Activated CD8-positive, alpha-beta memory T cell treated with anti-CD3 and anti-CD28 coated beads, Interleukin-2, amount 50 U/mL, for 1 hour (primary cell): ENCODE results near the gene SATB1.

ENCODE experiments used
- DNase-seq: peaks from one replicate; pipeline ENCODE4 v3.0.0-alpha.2; 2020; ENCODE audit errors: extremely low read depth

Gene SATB1

GRCh38 chr3:18431266-18431665 is 6.1 kb upstream of the SATB1 start:
- no peak for DNase-seq

DNA sequence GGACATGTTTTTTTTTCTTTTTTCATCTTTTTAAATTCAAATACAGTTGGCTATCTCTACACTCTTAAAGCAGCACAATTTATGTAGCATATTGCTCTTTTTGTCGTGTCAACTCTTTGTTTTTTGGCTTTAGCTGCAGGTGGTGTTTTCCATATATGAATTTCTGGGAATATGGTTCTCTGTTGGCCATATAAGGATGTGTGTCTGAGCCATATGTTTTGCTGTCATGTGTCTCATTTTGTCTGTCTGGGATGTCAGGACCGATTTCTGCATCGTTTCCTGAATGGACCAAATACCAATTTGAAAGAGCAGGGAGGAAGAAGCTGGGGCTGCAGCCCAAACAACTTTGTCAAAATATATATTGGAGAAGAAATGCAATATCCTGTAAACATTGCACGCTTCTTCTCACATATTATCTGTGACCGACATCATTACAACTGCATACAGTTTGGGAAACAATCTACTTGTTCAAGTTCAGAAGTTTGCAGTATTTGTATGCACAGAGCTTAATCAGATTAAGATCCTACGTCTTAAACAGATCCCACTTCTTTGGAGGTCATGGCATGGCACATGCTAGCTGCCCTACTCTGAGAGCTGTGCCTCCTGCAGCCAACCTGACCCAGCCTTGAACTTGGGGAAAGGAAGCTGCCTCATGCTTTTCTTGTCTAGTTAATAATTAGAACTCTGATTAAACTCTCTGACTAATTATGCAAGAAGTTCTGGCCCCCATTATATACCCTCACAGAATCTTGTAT is 4.0 kb upstream of the SATB1 start:
- no peak for DNase-seq

GRCh38 chr3:18428036-18428435 is 2.9 kb upstream of the SATB1 start:
- DNase-seq = no peak

DNA sequence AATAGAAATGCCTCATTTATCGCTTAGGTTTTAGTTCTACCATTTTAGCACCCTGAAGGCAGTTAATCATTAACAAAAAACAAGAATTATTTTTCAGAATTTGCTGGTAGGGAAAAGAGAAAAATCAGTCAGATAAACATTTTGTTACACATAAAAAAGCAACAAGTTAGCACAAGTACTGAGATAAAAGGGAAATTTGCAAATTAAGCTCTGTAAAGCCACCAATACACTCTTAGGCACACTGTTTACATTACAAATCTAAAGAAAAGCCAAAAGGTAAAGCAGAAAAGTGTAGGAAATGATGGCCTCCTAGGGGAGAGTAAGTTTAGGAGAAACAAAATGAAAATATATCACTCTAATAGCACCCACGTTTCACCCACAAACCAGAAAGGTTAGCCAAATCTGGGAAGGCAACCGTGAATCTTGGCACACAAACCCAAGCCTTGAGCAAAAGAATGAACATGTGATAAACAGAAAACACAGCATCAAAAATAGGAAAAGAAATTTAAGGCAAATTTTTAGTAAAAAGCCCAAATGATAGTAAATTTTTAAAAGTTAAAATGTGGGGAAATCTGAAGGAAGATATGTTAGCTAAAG is 1.6 kb upstream of the SATB1 start:
- no peak for DNase-seq

- DNase-seq = no peak
These were observed 610 bp upstream of the SATB1 start for GRCh38 chr3:18425641-18426257.

GRCh38 chr3:18424213-18424728 is 868 bp downstream of the SATB1 start:
- DNase-seq = no peak

GRCh38 chr3:18423401-18424212 is 1.5 kb downstream of the SATB1 start:
- no peak for DNase-seq

DNA sequence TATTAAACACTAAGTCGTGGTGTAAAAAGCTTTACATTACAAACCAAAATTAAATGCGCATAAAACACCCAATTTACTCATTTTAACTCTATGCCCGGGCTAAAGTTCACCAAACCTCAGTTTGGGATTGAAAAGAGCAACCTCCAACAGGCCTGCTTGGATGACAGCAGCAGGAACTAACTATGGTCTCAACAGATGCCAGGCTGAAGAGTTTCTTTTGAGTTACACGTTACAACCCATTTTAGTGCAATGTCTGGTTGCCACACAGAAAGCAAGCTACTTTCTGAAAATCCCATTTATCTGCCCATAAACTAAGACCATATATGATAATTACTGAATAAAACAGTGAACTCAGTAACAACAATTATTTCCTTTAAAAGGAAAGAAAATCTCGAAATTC is 2.2 kb downstream of the SATB1 start:
- no peak for DNase-seq

DNA sequence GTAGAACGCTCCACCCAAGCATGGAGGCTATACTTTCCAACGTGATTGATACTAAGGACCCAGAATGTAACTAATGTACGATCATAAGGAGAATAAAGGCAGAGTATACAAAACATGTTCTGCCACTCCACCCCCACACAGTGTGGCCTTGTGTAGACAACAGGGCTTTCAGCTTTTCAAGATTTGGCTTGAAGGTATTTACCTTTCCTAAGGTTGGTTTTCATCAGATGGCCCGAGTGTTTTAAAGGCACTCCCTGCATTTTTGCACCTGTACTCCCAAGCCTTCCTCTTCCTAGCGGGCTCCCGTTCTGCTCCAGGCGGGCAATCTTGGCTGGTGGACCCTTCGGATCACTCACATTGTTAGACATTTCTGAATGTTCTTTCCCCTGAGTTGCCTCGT is 4.6 kb downstream of the SATB1 start:
- DNase-seq = no peak

- DNase-seq = no peak
These were observed 5.9 kb downstream of the SATB1 start for GRCh38 chr3:18419232-18419631.

DNA sequence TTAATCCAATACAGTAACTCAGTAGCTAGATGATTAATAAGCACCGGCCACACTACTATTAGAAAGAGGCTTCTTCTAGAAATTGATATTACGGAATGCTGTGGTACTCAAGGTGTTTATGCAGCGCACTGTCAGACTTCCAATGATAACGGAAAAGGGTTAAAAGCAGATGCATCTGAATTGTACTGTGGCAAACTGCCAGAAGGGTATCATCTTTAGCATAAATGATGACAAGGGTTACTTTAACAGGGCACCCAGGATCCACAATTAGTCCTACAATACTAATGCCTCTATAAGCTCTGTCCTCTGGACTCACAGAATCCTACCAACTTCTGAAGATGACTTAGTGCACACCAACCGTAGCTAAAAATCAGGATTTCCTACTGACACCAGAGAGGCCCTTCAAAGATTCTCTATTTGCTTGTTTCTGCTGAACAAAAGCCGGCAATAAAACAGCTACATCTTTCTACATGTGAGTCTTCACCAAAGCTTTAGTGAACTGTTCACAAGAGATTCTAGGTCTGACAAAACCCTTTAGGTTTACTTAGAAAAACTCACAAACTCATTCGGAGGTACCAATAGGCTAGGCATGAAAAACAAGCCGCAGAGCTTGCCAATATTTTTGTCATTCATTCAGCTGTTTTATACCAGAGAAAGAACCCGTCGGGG is 7.1 kb downstream of the SATB1 start:
- DNase-seq = no peak

GRCh38 chr3:18416332-18416731 is 8.8 kb downstream of the SATB1 start:
- DNase-seq = no peak

- no peak for DNase-seq
These were observed 9.3 kb downstream of the SATB1 start for GRCh38 chr3:18415839-18416238.

DNA sequence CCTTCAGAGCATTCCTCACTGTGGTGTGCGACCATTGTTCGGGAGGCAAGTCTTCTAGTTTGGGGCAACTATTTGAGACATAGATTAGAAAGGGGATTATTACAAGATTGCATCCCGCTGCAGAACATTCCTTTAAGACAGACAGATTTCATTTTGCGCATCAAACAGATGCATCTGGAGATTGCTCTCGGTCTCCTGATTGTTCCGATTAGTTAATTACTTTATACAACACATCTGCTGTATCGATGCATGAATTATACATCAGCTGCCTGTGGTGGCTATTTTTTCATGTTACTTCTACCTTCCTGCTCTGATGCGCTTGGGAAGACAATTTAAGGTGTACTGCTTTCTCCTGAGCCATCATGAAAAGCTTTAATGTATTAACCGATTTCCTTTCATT is 10.0 kb downstream of the SATB1 start:
- no peak for DNase-seq

GRCh38 chr3:18412684-18413083 is 12.5 kb downstream of the SATB1 start:
- DNase-seq = no peak

DNA sequence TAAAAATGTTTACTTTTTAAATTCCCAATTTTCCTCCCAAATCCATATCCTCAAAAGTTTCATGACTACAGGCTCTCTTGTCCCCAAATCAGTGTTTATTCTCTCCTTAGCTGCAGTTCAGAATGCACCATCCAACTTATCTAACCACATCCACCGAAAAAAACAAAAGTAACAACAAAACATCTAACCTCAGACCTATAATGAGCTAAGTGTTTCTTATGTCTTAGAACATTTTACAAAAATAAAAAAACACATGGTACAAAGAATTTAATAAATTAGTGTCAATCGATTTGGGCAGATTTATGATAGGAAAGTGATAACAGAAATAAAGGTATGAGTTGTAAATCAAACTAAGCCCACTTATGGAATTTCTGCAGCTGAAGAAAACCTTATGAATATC is 13.6 kb downstream of the SATB1 start:
- DNase-seq = no peak

DNA sequence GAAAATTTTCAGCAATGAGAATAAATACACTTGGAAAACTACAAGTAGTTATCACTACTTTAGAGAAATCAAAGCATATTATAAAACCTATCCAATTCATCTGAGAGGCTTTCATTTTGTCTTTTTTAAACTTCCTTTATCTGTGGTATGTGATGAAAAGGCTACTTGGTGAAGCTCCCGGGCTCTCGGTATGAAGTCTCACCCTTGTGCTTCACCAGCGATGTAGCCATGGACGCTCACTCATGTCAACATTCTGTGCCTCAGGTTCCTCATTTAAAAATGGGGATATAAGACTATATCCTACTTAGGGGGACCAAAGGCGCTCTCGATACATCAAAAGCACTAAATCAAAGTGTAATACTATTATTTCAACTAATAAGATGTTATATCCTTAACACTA is 14.9 kb downstream of the SATB1 start:
- no peak for DNase-seq

DNA sequence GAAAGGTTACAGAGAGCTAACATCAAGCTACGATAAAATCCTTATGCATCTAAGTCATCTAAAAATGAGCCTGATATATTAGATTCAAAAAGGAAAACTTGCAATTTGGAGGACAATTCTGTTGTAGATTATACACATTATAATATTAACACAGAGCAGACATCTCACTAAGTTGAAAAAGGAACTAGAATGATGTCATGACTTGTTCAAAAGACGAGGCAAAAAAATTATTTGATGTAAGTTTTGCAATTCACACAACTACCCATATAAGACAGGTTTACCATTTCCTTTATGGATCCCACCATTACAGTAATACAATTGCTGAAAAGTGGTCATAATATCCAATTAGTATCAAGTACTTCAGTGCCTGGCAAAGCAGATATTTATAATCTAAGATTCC is 15.9 kb downstream of the SATB1 start:
- no peak for DNase-seq

DNA sequence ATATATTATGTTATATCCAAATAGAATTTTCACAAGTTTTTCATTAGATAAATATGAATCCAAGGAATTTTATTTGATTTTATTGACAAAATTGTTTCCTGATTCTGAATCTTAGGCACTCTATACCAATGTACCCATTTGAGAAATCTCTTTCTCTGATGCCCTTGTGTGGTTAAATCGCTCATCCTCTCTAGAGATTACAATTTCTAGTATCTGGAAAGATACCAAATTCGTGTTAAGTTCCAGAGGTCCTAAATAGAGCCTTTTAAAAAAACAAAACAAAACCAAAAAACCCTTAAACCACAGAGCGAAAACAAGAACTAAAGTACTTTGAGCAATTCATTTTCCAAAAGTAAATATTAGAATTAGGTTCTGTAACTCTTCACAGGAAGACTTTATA is 20.0 kb downstream of the SATB1 start:
- no peak for DNase-seq

- no peak for DNase-seq
These were observed 22.1 kb downstream of the SATB1 start for GRCh38 chr3:18403061-18403460.

DNA sequence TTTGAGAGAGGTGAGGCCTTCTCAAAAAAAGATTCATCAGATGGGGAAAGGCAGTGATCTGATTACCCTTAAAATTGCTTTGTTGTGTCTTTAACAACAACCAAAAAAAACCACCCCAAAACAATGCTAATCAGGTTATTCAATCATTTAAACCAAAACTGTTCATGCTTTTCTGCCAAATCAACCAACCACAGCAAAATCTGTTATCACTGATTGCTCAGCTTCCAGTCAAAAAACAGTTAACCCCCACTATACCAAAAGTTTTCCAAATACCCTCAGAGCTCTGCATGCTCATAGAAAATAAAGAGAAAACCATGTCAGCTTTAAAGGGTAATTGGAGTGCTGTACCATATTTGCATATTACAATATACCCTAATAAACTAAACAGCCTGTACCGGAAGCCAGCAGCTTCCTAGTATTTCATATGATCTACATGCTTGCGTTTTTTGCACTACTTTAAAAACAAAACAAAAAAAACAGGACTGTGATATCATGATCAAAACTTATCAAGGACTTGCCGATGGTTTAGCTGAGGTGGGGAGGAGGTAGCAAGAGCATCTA is 22.8 kb downstream of the SATB1 start:
- DNase-seq = no peak
